ENCODE results near the gene AMER2. TPM values are rescaled to one million over a fixed set of nuclear protein-coding genes. Genes with fewer than 3 reads are reported as not detected.

The AMER2 gene
- total RNA-seq, 4 donors from 2014 or later = 0.05 to 0.32 (median 0.13) TPM; not detected in 1

DNA sequence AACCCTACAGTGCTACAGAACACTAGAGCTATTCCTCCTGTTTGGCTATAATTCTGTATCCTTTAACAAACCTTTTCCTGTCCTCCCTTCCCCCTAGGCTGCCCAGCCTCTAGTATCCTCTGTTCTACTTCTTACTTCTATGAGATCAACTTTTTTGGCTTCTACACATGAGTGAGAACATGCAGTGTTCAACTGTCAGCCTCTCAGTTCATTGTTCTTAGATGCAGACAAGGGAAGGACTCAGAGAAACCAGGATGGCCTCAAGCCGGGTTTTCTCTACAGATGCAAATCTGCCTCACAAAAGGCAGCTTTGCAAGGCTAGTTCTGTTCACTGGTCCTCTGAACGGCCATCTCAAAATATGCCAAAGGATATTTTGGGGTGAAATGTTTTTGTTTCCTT is 18.4 kb downstream of the AMER2 start:
- H3K4me3 ChIP-seq = no peak overlapping the region
- DNase-seq (ENCODE audit: low spot score in 2 of 2) = no peak
- peaks cover 12% of the 10 kb centered on the region for H3K27me3 ChIP-seq
- H3K27ac ChIP-seq = no peak overlapping the region
- no peaks in the 10 kb centered on the region for H3K9me3 ChIP-seq
- 30% methylated on average over 2 of the region's 2 CpGs for WGBS
- no peaks in the 10 kb centered on the region for H3K36me3 ChIP-seq
- H3K4me1 ChIP-seq = no peaks in the 10 kb centered on the region
- TF ChIP-seq EP300 (IDR thresholded peaks at IDR 0.05) (no peak), POLR2AphosphoS5 (IDR thresholded peaks at IDR 0.05) (no peak), POLR2A (IDR thresholded peaks at IDR 0.05) (no peak)
- TF ChIP-seq, protein P1, sequence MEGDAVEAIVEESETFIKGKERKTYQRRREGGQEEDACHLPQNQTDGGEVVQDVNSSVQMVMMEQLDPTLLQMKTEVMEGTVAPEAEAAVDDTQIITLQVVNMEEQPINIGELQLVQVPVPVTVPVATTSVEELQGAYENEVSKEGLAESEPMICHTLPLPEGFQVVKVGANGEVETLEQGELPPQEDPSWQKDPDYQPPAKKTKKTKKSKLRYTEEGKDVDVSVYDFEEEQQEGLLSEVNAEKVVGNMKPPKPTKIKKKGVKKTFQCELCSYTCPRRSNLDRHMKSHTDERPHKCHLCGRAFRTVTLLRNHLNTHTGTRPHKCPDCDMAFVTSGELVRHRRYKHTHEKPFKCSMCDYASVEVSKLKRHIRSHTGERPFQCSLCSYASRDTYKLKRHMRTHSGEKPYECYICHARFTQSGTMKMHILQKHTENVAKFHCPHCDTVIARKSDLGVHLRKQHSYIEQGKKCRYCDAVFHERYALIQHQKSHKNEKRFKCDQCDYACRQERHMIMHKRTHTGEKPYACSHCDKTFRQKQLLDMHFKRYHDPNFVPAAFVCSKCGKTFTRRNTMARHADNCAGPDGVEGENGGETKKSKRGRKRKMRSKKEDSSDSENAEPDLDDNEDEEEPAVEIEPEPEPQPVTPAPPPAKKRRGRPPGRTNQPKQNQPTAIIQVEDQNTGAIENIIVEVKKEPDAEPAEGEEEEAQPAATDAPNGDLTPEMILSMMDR (IDR thresholded peaks at IDR 0.05) = no peak

DNA sequence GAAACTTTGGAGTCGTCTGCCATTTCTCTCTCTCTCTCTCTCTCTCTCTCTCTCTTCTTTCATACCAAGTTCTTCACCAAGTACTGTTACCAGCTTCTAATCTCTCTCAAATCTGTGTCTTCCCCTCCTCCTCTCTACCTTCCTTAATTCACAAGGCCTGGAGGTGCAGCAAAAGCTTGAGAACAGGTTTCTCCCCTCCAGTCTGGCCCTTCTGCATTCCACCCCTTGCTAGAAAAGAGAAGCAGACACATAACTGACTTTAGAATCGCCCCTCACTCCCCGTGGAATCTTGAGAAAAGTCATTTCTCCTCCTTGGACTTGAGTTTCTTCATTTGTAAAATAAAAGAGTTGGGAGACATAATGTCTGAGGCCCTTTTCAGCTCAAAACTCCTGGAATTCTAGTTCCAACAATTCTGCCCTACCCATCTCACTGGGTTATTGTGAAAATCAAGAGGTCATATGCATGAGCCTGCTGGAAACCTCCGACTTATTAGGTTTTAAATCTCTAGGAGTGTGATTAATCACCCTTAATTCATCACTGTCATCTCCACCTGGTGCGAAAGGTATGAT is 20.4 kb downstream of the AMER2 start:
- Histone ChIP-seq H3K27ac (no peak overlapping the region), H3K9me3 (no peaks in the 10 kb centered on the region), H3K27me3 (peaks cover 13% of the 10 kb centered on the region), H3K4me1 (no peaks in the 10 kb centered on the region), H3K36me3 (no peaks in the 10 kb centered on the region), H3K4me3 (no peak overlapping the region)
- no peak for DNase-seq (ENCODE audit: low spot score in 2 of 2)
- WGBS = 55% methylated on average over 5 of the region's 5 CpGs
- TF ChIP-seq, protein P1 (IDR thresholded peaks at IDR 0.05) = no peak
- no peak for TF ChIP-seq EP300 (IDR thresholded peaks at IDR 0.05)
- no peak for TF ChIP-seq POLR2A (IDR thresholded peaks at IDR 0.05)
- TF ChIP-seq POLR2AphosphoS5 (IDR thresholded peaks at IDR 0.05) = no peak

DNA sequence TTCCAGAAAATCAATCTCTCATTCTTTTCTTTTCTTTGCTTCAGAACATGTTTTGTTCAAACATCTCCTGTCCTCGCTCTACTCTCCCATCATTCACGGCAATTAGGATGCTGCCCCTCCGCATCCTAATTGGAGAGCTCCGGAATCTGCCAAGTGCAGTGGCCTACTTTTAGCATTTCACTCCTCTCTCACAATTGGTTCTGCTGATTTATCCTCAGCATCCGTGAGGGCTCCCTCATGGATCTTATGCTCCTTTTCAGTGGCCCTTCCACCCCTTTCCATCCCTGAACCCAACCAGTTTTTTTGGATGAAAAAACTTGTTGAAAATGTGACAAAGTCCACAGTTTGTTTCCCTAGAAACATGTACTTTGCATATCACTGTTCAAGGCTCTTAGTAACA is 22.4 kb downstream of the AMER2 start:
- H3K27me3 ChIP-seq = peaks cover 16% of the 10 kb centered on the region
- no peaks in the 10 kb centered on the region for H3K9me3 ChIP-seq
- H3K36me3 ChIP-seq = no peaks in the 10 kb centered on the region
- no peak overlapping the region for H3K4me3 ChIP-seq
- no peak overlapping the region for H3K27ac ChIP-seq
- H3K4me1 ChIP-seq = no peaks in the 10 kb centered on the region
- no peak for DNase-seq (ENCODE audit: low spot score in 2 of 2)
- TF ChIP-seq POLR2AphosphoS5 (IDR thresholded peaks at IDR 0.05) (no peak), EP300 (IDR thresholded peaks at IDR 0.05) (no peak), POLR2A (IDR thresholded peaks at IDR 0.05) (no peak)
- TF ChIP-seq, protein P1 (IDR thresholded peaks at IDR 0.05) = no peak
- WGBS = 88% methylated on average over 5 of the region's 5 CpGs

DNA sequence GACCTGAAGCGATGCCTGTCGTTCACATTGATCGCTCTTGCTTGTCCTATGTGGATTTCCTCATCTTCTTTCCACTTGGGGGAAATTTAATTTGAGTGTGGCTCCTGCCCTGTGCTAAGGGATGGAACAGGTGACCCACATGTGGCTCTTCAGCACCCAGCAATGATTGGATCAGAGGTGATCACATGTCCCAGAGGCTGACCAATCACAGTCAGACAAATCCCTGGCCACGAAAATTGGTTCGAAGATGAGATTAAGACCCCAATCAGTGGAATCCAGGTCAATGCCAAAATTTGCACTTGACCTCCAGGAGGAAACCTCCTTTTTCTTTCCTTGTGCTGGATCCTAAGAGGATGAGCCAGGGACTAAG is 23.7 kb downstream of the AMER2 start:
- 91% methylated on average over 5 of the region's 5 CpGs for WGBS
- DNase-seq (ENCODE audit: low spot score in 2 of 2) = no peak
- no peak overlapping the region for H3K27ac ChIP-seq
- no peaks in the 10 kb centered on the region for H3K9me3 ChIP-seq
- no peaks in the 10 kb centered on the region for H3K4me1 ChIP-seq
- TF ChIP-seq POLR2A (IDR thresholded peaks at IDR 0.05) (no peak), EP300 (IDR thresholded peaks at IDR 0.05) (no peak), POLR2AphosphoS5 (IDR thresholded peaks at IDR 0.05) (no peak)
- TF ChIP-seq, protein P1 (IDR thresholded peaks at IDR 0.05) = no peak
- peaks cover 16% of the 10 kb centered on the region for H3K27me3 ChIP-seq
- H3K4me3 ChIP-seq = no peak overlapping the region
- H3K36me3 ChIP-seq = no peaks in the 10 kb centered on the region

DNA sequence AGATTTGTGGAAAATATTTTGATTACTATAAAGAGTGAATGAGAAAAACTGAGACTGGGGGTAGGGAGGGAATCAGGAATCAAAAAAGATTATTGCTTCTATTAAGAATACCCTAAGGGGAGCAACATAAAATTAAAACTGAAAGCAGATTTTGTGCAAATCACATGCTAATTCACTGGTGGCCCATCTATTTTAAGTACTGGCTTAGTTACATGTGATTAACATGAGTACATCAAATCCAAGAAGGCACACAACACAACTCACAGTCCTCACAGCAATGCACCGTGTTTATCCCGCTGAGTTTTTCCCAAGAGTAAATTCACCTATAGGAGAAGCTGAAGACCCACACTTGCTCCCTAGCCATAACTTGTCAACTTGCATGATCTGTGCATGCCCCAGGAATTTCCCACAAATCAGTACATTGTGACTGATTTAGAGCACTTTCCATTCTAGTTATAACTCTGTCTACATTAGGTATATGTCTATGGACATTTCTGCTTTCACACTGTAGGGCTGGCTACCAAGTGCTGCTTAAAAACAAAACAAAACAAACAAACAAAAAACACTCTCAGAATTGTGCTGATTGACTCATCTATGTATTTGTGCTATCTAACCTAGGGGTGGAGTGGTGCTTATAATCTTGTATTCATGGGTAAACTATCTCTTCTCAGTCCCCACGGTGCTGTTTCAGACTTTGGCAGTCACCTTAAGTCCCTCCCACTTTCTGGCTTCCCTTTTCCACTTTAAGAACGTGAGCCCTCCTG is 24.3 kb downstream of the AMER2 start:
- WGBS = 65% methylated on average over 4 of the region's 4 CpGs
- Histone ChIP-seq H3K4me1 (no peaks in the 10 kb centered on the region), H3K27ac (no peak overlapping the region), H3K27me3 (peaks cover 16% of the 10 kb centered on the region), H3K36me3 (no peaks in the 10 kb centered on the region), H3K9me3 (no peaks in the 10 kb centered on the region), H3K4me3 (no peak overlapping the region)
- no peak for DNase-seq (ENCODE audit: low spot score in 2 of 2)
- no peak for TF ChIP-seq EP300 (IDR thresholded peaks at IDR 0.05)
- TF ChIP-seq POLR2A (IDR thresholded peaks at IDR 0.05) = no peak
- TF ChIP-seq POLR2AphosphoS5 (IDR thresholded peaks at IDR 0.05) = no peak
- TF ChIP-seq, protein P1 (IDR thresholded peaks at IDR 0.05) = no peak
